HG02884 (cell line): ENCODE measurements around the gene ATPAF2.

Experiments used
- ATAC-seq: cut with Tn5 transposase; IDR thresholded peaks from one replicate; pipeline ENCODE4 v1.9.1; 2021; ENCODE audit warnings: mild to moderate bottlenecking, moderate library complexity; ENCODE audit not compliant: unreplicated experiment

The ATPAF2 gene

DNA sequence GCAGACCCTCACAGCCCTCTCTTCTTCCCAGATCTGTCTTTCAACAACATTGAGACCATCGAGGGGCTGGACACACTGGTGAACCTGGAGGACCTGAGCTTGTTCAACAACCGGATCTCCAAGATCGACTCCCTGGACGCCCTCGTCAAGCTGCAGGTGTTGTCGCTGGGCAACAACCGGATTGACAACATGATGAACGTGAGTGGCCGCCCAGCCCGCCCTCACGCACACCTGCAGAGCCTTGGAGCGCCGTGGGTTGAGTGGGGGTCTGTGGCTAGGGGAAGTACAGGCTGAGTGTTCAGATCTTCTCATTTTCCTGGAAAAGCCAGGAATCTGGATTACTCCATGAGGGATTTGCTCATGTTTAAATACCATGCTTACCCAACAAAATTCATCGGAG, 51.1 kb downstream of the ATPAF2 start:
- no peak for ATAC-seq

DNA sequence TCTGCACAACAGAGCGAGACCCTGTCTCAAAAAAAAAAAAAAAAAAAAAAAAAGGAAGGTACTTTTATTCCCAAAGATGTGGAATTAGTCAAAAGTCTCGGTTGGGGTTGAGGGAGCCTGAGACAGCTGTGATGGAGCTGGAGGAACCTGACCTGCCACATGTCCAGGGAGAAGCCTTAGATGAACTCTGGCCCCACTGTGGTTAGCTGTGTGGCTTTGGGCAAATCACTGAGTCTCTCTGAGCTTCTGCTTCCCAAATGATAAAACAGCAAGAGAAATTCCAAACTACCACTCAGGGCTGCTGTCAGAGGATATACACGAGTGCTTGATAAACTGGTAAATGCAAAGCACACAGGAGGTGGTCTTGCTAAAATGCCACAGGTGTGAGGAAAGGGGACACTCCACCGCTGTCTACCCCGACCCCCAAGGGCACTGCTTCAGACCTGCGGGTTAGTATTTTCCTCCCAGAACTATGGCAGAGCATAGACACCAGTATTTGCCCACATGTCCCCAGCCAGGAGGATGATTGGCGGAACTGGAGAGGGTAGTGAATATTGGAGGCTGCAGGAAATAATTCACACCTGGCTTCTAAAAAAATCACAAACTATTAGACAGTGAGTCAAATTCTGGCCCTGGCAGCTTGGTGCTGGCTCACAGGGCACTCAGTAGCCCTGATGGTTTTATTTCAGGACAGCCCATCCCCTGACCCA, 51.6 kb downstream of the ATPAF2 start:
- ATAC-seq, result no peak

- ATAC-seq, result no peak
Observed at GRCh38 chr17:17985555-17985954, 53.4 kb downstream of the ATPAF2 start.

- ATAC-seq, result no peak
Observed at GRCh38 chr17:17985153-17985552, 53.8 kb downstream of the ATPAF2 start.

- no peak for ATAC-seq
Observed at GRCh38 chr17:17983776-17984175, 55.2 kb downstream of the ATPAF2 start.

GRCh38 chr17:17983376-17983775, 55.6 kb downstream of the ATPAF2 start:
- ATAC-seq, result no peak

DNA sequence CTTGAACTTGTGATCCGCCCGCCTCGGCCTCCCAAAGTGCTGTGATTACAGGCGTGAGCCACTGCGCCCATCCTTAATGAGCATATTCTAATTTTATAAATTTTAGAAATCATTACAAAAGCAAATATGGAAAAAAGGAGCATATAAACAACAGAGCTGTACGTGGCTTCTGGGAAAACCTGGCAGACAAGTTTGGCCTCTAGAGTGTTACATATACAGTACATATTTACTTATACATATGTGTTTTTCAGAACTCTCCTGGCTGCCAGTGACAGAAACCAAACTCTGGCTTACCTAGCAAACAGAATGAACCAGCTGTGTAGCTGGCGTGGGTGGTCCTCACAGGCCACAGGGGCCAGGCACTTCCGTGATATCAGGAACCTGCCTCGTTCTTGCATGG, 56.2 kb downstream of the ATPAF2 start:
- ATAC-seq, result no peak

GRCh38 chr17:17981330-17981729, 57.6 kb downstream of the ATPAF2 start:
- no peak for ATAC-seq

DNA sequence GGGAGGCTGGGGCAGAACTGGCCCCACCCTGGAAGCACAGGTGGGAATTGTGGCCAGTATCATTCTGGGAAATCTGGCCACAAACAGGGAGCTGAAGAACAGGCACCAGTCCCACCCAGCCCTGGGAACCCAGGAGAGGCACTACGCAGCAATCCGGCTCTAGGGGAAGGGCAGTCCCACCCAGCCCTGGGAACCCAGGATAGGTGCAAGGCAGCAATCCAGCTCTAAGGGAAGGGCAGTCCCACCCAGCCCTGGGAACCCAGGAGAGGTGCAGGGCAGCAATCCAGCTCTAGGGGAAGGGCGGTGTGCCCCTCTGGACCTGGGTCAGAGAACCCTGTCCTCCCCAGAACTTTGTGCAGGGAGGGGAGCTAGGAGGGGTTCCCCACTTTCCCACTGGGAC, 59.2 kb downstream of the ATPAF2 start:
- no peak for ATAC-seq

GRCh38 chr17:17978481-17979424, 60.2 kb downstream of the ATPAF2 start:
- ATAC-seq, result no peak

- no peak for ATAC-seq
Observed at GRCh38 chr17:17976931-17977570, 61.9 kb downstream of the ATPAF2 start.

GRCh38 chr17:17975436-17975835, 63.5 kb downstream of the ATPAF2 start:
- ATAC-seq, result no peak

- ATAC-seq, result no peak
Observed at GRCh38 chr17:17972952-17973254, 66.1 kb downstream of the ATPAF2 start.

DNA sequence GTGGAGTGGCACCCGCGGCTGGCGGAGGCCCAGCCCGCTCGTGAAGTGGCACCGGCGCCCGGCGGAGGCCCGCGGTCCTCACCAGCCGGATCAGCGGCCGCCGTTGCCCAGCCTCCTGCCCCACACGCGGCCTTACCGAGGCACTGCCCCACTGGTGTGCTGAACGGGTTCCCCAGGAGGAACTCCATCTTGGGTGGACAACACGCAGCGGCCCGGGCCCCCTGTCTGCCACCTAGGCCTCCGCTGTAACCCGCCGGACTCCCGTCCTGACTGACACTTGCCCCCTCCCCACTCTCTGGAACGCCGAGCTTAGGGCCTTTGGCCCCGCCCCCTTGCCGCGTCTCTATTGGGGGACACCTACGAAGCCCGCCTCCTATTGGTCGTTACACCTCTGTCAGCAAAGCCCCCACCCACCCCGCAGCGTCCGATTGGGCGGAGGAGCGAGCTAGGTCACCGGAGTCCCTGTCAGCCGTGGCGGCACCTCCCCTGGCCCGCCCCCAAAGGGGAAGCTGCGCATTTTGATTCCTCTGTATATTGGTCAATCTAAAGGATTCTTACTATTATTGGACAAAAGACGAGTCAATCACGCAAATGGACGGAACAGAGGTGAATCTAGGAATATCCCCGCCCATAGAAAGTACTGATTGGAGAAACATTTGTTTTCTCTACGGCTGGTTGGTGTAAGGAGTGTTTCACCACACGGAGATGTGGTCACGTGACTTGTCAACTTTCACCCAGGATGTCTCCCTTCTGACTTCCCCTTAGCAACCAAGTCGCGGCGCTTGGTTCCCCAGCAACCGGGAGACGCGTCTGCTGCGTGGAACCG, 66.6 kb downstream of the ATPAF2 start, which contains the start of the genes DRC3 and TOM1L2:
Gene DRC3, plus strand, starts transcription at position 737 of the 826 bp plus-strand sequence. CDS start 4,737 bp downstream, outside the sequence.
Gene TOM1L2, minus strand, starts transcription at position 275 of the 826 bp plus-strand sequence. Its CDS starts 87 bp downstream, at position 188.
- peak; percentile 86 for ATAC-seq

DNA sequence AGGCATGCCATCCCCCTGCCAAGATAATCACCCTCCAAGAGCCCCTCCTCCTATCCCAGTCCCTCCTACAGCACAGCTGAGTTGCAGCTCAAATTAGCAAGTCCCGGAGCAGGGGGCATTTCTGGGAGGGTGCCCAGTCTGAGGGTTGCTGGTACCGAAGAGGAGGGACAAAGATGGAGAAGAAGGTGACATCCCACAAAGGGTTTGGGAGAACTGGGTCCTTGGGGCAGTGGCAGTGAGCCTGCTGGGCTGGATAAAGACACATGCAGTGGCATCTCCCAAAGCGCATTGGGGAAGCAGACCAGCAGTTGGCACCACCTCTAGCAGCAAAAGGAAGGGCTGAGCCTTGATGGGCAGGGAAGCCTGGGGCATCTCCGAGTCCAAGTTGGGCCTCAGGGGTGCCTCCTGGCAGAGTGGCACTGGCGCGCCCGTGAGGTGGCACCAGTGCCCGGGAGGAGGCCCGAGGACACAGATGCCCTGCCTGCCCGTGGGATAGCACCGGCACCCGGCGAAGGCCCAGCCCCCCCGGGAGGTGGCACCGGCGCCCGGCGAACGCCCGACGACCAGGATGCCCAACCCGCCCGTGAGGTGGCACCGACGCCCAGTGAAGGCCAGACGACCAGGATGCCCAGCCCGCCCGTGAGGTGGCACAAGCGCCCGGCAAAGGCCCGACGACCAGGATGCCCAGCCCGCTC, 67.4 kb downstream of the ATPAF2 start:
- no peak for ATAC-seq

- no peak for ATAC-seq
Observed at GRCh38 chr17:17970699-17971430, 68.1 kb downstream of the ATPAF2 start.
